Measurements from ENCODE around the gene TOX2.

TOX2 gene

DNA sequence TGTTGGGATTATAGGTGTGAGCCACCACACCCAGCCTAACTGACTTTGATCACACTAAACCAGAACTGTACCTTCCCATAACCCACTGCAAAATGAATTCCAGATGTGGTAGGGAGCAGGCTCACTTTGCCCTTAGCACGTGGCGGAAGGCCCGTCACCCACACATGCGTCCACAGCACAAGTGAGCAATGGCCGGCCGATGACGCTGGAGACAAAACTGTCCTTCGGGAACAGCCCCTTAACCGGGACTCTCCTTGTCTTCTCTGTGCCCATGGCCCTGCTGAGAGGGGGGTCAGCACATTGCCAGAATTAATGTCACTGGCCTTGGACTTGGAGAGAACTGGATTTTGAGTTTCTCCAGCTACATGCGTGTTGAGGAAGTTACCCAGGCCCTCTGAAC lies 107.2 kb downstream of the TOX2 start:
- Histone ChIP-seq H3K9me3 (ENCODE audit: control insufficient read depth in 1 of 2, low read length in 2 of 2) (no peaks in the 10 kb centered on the region), H3K4me1 (ENCODE audit: control insufficient read depth in 1 of 2, insufficient read depth in 2 of 2, low read length in 2 of 2) (peaks cover 30 to 34% of the 10 kb centered on the region in 2 donors), H3K36me3 (ENCODE audit: control insufficient read depth in 1 of 2, insufficient read depth in 2 of 2, low read length in 2 of 2) (no peaks in the 10 kb centered on the region), H3K9ac (ENCODE audit: low read depth in 1 of 2, low read length in 2 of 2) (no peak overlapping the region), H3K27ac (ENCODE audit: low read depth, low read length) (no peak overlapping the region), H3K27me3 (ENCODE audit: control insufficient read depth in 1 of 2, insufficient read depth in 2 of 2, low read length in 2 of 2) (no peaks in the 10 kb centered on the region), H3K4me3 (ENCODE audit: low read depth in 1 of 2, low read length in 2 of 2) (no peak overlapping the region)

DNA sequence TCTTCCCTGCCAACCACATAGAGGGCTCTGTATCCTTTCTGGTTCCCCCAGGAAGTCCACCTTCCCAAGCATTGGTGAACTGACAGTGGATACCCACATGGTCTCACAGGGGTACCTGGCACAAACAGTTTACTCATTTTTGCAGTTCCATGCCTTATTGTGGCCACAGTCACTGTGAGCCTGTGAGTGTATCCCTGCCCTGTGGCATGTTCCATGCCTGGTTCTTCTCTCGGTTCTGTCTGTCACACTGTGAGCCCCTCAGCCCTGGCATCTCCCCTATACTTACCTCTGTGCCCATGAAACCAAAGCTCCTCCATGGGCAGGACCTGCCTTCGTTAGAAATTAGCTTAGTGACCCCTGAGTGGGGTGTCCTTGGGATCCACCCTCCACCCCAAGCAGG lies 107.8 kb downstream of the TOX2 start:
- H3K27me3 ChIP-seq (ENCODE audit: control insufficient read depth in 1 of 2, insufficient read depth in 2 of 2, low read length in 2 of 2), result no peaks in the 10 kb centered on the region
- no peaks in the 10 kb centered on the region for H3K9me3 ChIP-seq (ENCODE audit: control insufficient read depth in 1 of 2, low read length in 2 of 2)
- no peak overlapping the region for H3K27ac ChIP-seq (ENCODE audit: low read depth, low read length)
- no peaks in the 10 kb centered on the region for H3K36me3 ChIP-seq (ENCODE audit: control insufficient read depth in 1 of 2, insufficient read depth in 2 of 2, low read length in 2 of 2)
- no peak overlapping the region for H3K9ac ChIP-seq (ENCODE audit: low read depth in 1 of 2, low read length in 2 of 2)
- peaks cover 24 to 33% of the 10 kb centered on the region in 2 donors for H3K4me1 ChIP-seq (ENCODE audit: control insufficient read depth in 1 of 2, insufficient read depth in 2 of 2, low read length in 2 of 2)
- no peak overlapping the region for H3K4me3 ChIP-seq (ENCODE audit: low read depth in 1 of 2, low read length in 2 of 2)

DNA sequence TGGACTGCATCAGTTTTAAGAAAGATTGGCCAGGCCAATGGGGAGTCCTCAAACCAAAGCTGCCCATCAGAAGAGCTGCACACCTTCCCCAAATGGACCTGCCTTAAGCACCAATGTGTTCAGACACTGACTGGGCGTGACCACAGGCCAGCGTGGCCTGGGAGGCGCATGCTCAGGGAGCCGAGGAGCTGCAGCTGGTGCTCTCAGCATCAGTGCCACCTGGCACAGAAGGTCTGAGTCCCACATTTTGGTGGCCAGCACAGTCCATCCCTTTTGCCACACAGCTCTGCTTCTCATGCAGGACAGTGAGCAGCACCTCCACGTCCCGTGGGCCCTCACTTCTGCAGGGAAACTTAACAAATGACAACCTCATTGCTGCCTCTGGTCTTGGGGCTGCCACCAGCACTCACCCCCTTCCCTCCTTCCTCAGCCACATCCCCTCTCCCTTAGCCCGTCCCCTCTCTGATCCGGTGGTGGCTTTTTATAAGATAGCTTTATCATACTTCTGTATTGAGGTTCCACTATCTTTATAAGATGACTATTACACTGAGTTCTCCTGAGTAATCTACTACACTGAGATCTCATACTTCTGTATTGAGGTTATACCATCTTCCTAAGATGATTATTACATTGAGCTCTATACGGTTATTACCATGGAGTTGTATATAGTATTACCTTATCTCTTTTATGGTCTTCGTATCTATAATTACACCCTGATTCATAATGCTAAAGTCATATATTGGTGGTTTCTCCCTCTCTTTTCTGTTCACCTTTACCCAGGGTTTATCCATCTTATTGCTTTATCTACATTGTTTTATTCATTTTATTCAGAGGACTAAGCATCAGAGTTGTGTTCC lies 109.1 kb downstream of the TOX2 start:
- Histone ChIP-seq H3K27ac (ENCODE audit: low read depth, low read length) (no peak overlapping the region), H3K4me1 (ENCODE audit: control insufficient read depth in 1 of 2, insufficient read depth in 2 of 2, low read length in 2 of 2) (peaks cover 13 to 26% of the 10 kb centered on the region in 2 donors), H3K36me3 (ENCODE audit: control insufficient read depth in 1 of 2, insufficient read depth in 2 of 2, low read length in 2 of 2) (no peaks in the 10 kb centered on the region), H3K27me3 (ENCODE audit: control insufficient read depth in 1 of 2, insufficient read depth in 2 of 2, low read length in 2 of 2) (peaks cover 0 to 4% of the 10 kb centered on the region in 2 donors), H3K4me3 (ENCODE audit: low read depth in 1 of 2, low read length in 2 of 2) (no peak overlapping the region), H3K9ac (ENCODE audit: low read depth in 1 of 2, low read length in 2 of 2) (no peak overlapping the region), H3K9me3 (ENCODE audit: control insufficient read depth in 1 of 2, low read length in 2 of 2) (no peaks in the 10 kb centered on the region)

DNA sequence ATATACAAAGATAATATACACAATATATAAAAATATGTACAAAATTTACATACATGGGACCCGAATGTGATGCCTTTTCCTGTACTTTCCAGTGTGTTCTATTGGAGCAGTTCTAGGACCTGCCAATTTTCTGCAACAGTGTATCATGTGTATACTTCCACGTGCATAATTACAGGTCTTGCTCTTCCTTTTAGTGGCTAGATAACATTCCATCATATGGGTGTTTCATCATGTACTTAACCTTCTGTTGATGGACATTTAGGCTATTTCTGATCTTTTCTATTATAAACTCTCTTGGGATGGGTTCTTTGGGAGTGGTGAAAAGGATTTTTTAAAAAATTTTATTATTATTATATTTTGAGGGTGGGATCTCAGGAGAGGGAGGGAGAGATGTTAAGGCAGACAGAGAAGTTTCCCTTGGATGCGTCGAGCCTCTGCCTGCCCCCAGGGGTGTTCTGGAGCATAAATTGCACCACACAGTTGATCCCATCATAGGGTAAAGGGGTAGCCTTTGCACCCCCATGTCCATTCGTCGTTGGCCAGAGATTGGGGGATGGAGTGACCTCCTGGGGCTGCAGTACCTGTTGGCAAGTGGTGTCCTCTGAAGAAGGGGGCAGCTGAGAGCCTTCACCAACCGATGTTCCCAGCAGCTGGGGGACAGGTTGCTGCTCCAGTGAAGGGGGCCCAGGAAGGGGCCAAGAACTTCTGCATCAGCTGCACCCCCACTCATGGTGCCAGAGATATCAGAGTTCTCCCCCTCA lies 110.3 kb downstream of the TOX2 start:
- Histone ChIP-seq H3K9ac (ENCODE audit: low read depth in 1 of 2, low read length in 2 of 2) (no peak overlapping the region), H3K4me3 (ENCODE audit: low read depth in 1 of 2, low read length in 2 of 2) (no peak overlapping the region), H3K4me1 (ENCODE audit: control insufficient read depth in 1 of 2, insufficient read depth in 2 of 2, low read length in 2 of 2) (peaks cover 1 to 16% of the 10 kb centered on the region in 2 donors), H3K27me3 (ENCODE audit: control insufficient read depth in 1 of 2, insufficient read depth in 2 of 2, low read length in 2 of 2) (peaks cover 0 to 4% of the 10 kb centered on the region in 2 donors), H3K9me3 (ENCODE audit: control insufficient read depth in 1 of 2, low read length in 2 of 2) (no peaks in the 10 kb centered on the region), H3K27ac (ENCODE audit: low read depth, low read length) (no peak overlapping the region), H3K36me3 (ENCODE audit: control insufficient read depth in 1 of 2, insufficient read depth in 2 of 2, low read length in 2 of 2) (no peaks in the 10 kb centered on the region)

DNA sequence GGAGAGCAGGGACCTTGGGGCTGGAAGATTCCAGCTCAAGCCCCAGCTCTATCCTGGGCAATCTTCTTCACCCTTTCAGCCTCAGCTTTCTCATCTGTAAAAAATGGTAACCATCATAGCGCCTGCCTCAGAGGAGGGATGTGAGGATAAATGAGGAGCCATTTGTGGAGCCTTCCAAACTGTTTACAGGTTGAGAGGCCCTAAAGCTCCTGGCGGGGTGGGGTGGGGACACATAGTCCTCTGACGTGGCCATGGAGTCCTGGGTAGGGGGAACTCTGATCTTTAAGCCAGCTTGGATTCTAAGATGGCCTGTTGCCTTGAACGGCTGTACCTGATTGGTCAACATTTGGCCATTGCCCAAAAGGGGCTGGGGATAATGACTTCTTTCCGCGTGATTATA lies 111.1 kb downstream of the TOX2 start:
- H3K4me1 ChIP-seq (ENCODE audit: control insufficient read depth in 1 of 2, insufficient read depth in 2 of 2, low read length in 2 of 2), result peaks cover 0 to 14% of the 10 kb centered on the region in 2 donors
- H3K4me3 ChIP-seq (ENCODE audit: low read depth in 1 of 2, low read length in 2 of 2), result no peak overlapping the region
- H3K9ac ChIP-seq (ENCODE audit: low read depth in 1 of 2, low read length in 2 of 2), result no peak overlapping the region
- H3K36me3 ChIP-seq (ENCODE audit: control insufficient read depth in 1 of 2, insufficient read depth in 2 of 2, low read length in 2 of 2), result no peaks in the 10 kb centered on the region
- H3K9me3 ChIP-seq (ENCODE audit: control insufficient read depth in 1 of 2, low read length in 2 of 2), result no peaks in the 10 kb centered on the region
- no peak overlapping the region for H3K27ac ChIP-seq (ENCODE audit: low read depth, low read length)
- peaks cover 0 to 4% of the 10 kb centered on the region in 2 donors for H3K27me3 ChIP-seq (ENCODE audit: control insufficient read depth in 1 of 2, insufficient read depth in 2 of 2, low read length in 2 of 2)

DNA sequence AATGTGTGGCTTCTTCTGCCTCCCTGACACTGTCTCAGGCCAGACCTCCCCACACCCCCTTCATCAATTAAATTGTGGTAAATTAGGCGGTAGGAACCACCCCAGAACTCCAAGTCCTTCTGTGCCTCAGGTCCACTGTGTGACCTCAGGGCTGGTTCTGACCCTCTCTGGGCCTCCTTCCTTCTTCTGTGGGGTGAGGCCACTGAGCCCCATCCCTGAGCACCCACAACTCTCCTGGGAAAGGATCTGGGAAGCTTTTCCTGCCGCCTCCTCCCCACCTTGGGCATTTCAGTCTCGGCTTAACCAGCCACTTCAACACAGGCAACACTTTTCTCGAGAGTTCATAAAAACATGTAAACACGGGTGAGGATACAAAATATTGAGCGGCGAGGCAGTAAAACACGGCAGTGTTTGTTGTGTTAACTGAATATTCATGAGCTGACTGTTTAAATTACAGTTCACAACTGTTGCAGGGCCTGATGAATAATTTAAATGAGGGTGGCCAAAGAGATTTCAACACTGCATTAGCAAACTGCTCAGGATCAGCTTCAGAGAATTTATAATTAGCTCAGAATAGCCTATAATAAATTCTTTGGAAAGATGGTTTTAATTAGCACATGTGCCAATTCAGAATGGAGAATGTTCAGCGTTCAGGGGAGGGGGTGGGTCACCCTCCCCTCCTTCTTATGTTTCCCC lies 112.1 kb downstream of the TOX2 start:
- Histone ChIP-seq H3K36me3 (ENCODE audit: control insufficient read depth in 1 of 2, insufficient read depth in 2 of 2, low read length in 2 of 2) (no peaks in the 10 kb centered on the region), H3K4me1 (ENCODE audit: control insufficient read depth in 1 of 2, insufficient read depth in 2 of 2, low read length in 2 of 2) (peaks cover 0 to 14% of the 10 kb centered on the region in 2 donors), H3K27ac (ENCODE audit: low read depth, low read length) (no peak overlapping the region), H3K27me3 (ENCODE audit: control insufficient read depth in 1 of 2, insufficient read depth in 2 of 2, low read length in 2 of 2) (peaks cover 0 to 4% of the 10 kb centered on the region in 2 donors), H3K9me3 (ENCODE audit: control insufficient read depth in 1 of 2, low read length in 2 of 2) (no peaks in the 10 kb centered on the region), H3K4me3 (ENCODE audit: low read depth in 1 of 2, low read length in 2 of 2) (no peak overlapping the region), H3K9ac (ENCODE audit: low read depth in 1 of 2, low read length in 2 of 2) (no peak overlapping the region)

DNA sequence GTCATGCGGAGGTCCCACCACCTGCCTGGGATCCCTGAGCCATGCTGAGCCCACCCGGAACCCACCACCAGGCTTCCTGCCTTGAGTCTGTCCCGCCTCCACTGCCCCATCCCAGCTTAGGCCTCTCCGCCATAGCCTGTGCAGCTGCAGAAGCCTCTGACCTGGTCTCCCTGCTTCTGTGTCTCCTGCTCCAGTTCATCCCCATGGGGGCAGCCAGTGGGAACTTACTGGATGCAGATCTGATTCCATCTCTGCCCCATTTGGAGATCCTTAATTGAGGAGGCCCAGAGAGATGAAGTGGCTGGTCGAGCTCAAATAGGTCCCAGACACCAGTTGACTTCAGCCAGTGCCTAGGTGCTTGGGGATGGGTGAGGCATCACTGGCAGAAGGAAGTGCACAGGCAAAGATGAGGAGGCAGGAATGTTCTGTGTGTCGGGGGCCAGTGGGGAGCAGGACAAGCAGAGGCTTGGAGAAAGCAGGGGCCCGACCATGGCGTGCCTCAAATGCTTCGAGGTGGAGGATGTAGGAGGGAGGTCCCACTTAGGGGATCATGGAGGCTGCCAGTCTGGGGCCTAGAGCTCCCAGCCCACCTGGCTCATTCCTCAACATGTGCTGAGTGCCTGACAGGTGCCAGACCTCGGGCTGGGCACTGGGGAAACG lies 112.8 kb downstream of the TOX2 start:
- peaks cover 0 to 4% of the 10 kb centered on the region in 2 donors for H3K27me3 ChIP-seq (ENCODE audit: control insufficient read depth in 1 of 2, insufficient read depth in 2 of 2, low read length in 2 of 2)
- H3K4me3 ChIP-seq (ENCODE audit: low read depth in 1 of 2, low read length in 2 of 2), result no peak overlapping the region
- no peaks in the 10 kb centered on the region for H3K9me3 ChIP-seq (ENCODE audit: control insufficient read depth in 1 of 2, low read length in 2 of 2)
- H3K27ac ChIP-seq (ENCODE audit: low read depth, low read length), result no peak overlapping the region
- H3K4me1 ChIP-seq (ENCODE audit: control insufficient read depth in 1 of 2, insufficient read depth in 2 of 2, low read length in 2 of 2), result peaks cover 0 to 14% of the 10 kb centered on the region in 2 donors
- H3K36me3 ChIP-seq (ENCODE audit: control insufficient read depth in 1 of 2, insufficient read depth in 2 of 2, low read length in 2 of 2), result no peaks in the 10 kb centered on the region
- H3K9ac ChIP-seq (ENCODE audit: low read depth in 1 of 2, low read length in 2 of 2), result no peak overlapping the region

DNA sequence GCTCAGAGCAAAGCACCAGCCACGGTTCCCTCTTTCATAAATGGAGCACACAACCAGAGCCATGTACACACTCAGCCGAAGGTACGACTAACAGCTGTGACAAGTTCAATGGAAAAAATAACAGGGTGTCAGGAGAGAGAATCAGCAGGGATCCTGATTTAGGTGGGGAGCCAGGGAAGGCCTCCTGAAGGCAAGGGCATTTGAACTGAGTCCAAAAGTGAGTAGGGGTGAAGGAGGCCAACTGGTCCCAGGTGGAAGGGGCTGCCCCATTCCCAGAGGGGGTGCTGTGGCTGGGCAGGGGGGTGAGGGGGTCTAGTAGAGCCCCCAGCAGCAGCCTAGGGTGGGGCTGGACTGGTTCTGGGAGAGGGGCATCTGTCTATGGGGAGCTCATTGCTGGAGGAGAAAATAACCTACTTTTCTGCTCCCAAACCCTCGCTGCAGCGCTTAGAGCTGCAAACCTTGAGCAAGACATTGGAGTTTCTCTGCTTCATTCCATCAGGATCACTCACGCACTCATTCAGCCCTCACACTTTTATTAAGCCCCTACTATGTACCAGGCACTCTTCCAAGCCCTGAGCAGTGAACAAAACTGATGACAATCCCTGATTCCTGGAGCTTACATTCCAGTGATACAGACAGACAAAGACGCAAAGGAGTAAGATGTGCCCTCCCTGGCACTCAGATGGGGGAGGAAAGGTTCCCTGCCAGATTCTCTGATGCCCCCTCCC lies 113.5 kb downstream of the TOX2 start:
- no peak overlapping the region for H3K4me3 ChIP-seq (ENCODE audit: low read depth in 1 of 2, low read length in 2 of 2)
- no peak overlapping the region for H3K9ac ChIP-seq (ENCODE audit: low read depth in 1 of 2, low read length in 2 of 2)
- no peak overlapping the region for H3K27ac ChIP-seq (ENCODE audit: low read depth, low read length)
- no peaks in the 10 kb centered on the region for H3K36me3 ChIP-seq (ENCODE audit: control insufficient read depth in 1 of 2, insufficient read depth in 2 of 2, low read length in 2 of 2)
- peaks cover 0 to 4% of the 10 kb centered on the region in 2 donors for H3K27me3 ChIP-seq (ENCODE audit: control insufficient read depth in 1 of 2, insufficient read depth in 2 of 2, low read length in 2 of 2)
- no peaks in the 10 kb centered on the region for H3K9me3 ChIP-seq (ENCODE audit: control insufficient read depth in 1 of 2, low read length in 2 of 2)
- H3K4me1 ChIP-seq (ENCODE audit: control insufficient read depth in 1 of 2, insufficient read depth in 2 of 2, low read length in 2 of 2), result peaks cover 0 to 14% of the 10 kb centered on the region in 2 donors

Data from duodenal mucosa (tissue), 2 donors.